Measurements from ENCODE around the gene REN.

- TF ChIP-seq CTCF (IDR thresholded peaks at IDR 0.05; ENCODE audit: low read length) = no peak
- no peak for TF ChIP-seq EZH2 (IDR thresholded peaks at IDR 0.05; ENCODE audit: borderline replicate concordance, low read length)
These were observed 44.9 kb upstream of the REN start for GRCh38 chr1:204211046-204211445.
